Inferior parietal cortex (tissue), 1 donor: ENCODE measurements around the gene KRTAP9-8.
"Not testable (repeated sequence)": the region's sequence is repeated elsewhere in the genome, so short reads cannot be mapped to it uniquely, and the experiment has no call there.

Source experiments
- DNase-seq: peaks from one replicate; pipeline ENCODE4 v3.0.0-alpha.2; 2016; ENCODE audit errors: extremely low spot score

Gene KRTAP9-8

DNA sequence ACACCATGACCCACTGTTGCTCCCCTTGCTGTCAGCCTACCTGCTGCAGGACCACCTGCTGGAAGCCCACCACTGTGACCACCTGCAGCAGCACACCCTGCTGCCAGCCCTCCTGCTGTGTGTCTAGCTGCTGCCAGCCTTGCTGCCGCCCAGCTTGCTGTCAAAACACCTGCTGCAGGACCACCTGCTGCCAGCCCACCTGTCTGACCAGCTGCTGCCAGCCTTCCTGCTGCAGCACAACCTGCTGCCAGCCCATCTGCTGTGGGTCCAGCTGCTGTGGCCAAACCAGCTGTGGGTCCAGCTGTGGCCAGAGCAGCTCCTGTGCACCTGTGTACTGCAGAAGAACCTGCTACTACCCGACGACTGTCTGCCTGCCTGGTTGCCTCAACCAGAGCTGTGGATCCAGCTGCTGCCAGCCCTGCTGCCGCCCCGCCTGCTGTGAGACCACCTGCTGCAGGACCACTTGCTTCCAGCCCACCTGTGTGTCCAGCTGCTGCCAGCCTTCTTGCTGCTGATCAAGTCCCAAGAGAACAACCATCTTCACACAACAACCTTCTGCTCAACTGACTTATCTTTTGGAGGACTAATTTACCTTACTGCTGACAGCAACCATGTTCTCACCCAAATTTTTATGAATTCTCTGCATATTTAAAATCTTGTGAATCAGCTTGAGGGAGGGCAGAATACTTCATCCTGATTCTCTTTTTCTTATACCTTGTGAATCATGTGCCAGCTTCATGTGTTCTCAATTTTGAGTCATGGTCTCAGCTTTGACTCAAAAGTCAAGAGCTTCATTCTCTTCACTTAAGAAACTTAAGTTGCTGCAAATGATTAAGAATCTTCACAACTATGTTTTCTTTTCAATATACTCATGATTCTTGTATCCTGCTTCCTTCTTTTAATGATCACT lies 17.8 kb downstream of the KRTAP9-8 start, which contains the start of gene KRTAP9-9:
Gene KRTAP9-9 (plus strand): TSS at position 4 of the 910 bp plus-strand sequence.
- not testable (repeated sequence) for DNase-seq

DNA sequence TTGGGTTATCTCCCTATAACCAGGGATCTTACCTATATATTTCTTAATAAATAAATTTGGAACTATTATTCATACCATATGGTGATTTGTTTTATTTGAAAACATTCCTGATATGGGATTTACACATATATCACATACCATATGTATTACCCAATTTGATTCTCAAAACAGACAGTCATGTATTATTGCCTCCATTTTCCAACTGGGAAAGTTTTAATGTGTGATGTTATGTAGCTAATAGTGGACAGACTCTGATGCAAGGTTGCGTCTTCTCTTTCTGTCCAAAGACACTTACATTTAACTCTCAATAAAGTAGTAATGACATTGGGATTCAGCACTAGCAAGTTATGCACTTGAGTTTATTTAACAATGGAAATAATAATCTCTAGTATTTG lies 18.5 kb downstream of the KRTAP9-8 start:
- no peak for DNase-seq

DNA sequence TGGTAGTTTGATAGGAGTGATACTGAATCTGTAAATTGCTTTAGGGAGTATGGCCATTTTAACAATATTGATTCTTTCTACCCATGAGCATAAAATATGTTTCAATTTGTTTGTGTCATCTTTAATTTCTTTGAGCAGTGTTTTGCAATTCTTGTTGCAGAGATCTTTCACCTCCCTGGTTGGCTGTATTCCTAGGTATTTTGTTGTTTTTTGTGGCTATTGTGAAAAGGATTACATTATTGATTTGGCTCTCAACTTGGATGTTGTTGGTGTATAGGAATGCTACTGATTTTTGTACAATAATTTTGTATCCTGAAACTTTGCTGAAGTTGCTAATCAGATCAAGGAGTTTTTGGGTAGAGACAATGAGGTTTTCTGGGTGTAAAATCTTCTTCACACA lies 20.6 kb downstream of the KRTAP9-8 start:
- no peak for DNase-seq

DNA sequence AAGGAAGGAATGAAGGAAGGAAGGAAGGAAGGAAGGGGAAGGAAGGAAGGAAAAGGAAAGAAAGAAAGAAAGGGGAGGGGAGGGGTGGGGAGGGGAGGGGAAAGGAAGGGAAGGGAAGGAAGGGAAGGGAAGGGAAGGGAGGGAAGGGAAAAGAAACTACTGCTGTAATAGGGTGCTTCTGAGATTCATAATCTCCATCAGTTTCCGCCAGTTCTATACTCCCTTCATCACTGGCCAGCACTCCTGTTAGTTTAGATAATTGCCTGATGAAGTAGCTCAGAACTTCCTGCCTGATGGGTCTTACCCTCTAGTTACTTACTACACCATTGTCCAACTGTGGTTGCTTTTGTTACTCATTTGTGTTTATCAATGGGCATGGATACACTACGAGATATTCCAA lies 25.4 kb downstream of the KRTAP9-8 start:
- DNase-seq: no peak

DNA sequence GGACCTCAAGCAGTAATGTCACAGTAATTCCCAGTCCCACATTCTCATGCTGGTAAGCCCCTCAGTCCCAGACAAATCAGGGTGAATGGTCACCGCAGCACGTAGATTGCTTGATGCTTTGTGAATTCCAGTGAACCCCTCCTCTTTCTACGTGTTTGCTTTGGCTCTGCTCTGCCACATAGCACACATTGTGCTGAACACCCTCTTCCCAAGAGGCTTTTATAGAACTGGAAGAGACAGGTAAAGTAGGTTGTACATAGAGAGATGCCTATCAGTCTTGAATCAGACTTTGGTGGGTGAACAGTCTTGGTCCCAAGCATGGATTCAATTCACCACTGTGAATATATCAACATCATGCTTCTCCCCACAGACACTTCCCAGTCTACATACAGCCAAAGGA lies 26.8 kb downstream of the KRTAP9-8 start:
- no peak for DNase-seq

DNA sequence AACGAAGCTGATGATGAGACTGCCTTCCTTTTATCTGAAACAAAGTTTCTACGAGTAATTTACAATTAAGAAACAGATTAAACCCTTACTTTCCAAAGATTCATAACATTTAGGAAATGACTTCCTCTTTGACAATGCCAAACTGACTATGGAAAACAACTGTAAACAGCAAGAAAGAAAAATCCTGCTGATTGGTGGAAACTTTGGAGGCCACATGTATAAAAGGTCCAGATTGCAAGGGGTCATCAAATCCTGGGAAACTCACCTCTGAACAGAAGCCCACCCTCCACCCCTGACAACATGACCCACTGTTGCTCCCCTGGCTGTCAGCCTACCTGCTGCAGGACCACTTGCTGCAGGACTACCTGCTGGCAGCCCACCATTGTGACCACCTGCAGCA lies 27.3 kb downstream of the KRTAP9-8 start, which contains the start of gene KRTAP9-6:
Gene KRTAP9-6 (plus strand): TSS at position 301 of the 400 bp plus-strand sequence. CDS start 0 bp downstream, at position 301.
- DNase-seq: no peak

DNA sequence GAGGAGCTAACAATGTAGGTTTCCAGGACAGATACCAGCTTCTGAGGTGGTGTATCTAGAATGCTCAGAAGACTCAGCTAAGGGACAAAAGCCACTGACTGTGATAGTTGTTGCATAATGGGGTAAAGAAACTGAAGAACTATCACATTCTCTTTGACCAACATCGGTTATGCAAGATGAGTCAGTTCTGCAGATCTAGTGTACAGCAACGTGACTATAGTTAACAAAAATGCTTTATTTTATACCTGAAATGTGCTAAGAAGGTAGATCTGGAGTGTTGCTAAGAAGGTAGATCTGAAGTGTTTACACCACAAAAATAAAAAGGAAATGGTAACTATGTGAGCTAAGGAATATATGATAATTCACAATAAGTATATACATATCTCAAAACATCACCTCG lies 29.9 kb downstream of the KRTAP9-8 start:
- DNase-seq: no peak

DNA sequence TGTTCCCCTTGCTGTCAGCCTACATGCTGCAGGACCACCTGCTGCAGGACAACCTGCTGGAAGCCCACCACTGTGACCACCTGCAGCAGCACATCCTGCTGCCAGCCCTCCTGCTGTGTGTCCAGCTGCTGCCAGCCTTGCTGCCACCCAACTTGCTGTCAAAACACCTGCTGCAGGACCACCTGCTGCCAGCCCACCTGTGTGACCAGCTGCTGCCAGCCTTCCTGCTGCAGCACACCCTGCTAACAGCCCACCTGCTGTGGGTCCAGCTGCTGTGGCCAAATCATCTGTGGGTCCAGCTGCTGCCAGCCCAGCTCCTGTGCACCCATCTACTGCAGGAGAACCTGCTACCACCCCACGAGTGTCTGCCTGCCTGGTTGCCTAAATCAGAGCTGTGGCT lies 33.5 kb downstream of the KRTAP9-8 start:
- DNase-seq: not testable (repeated sequence)

DNA sequence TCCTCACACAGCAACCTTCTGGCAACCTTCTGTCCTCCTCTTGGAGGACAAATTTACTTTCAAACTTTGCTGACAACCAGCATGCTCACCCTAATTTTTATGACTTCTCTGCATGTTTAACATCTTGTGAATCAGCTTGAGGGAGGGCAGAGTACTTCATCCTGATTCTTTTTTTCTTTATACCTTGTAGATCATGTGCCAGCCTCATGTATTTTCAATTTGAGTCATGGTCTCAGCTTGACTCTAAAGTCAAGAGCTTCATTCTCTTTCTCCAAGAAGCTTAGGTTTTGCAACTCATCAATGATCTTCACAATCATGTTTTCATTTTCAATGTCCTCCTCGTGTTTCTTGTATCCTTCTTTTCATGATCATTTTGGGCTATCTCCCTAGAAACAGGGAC lies 34.1 kb downstream of the KRTAP9-8 start:
- no peak for DNase-seq

DNA sequence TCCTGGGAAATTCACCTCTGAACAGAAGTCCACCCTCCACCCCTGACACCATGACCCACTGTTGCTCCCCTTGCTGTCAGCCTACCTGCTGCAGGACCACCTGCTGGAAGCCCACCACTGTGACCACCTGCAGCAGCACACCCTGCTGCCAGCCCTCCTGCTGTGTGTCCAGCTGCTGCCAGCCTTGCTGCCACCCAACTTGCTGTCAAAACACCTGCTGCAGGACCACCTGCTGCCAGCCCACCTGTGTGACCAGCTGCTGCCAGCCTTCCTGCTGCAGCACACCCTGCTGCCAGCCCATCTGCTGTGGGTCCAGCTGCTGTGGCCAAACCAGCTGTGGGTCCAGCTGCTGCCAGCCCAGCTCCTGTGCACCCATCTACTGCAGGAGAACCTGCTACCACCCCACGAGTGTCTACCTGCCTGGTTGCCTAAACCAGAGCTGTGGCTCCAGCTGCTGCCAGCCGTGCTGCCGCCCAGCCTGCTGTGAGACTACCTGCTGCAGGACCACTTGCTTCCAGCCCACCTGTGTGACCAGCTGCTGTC lies 37.9 kb downstream of the KRTAP9-8 start, which contains the start of gene KRTAP9-7:
Gene KRTAP9-7 (plus strand): TSS at position 51 of the 543 bp plus-strand sequence. CDS start 0 bp downstream, at position 51.
- not testable (repeated sequence) for DNase-seq

DNA sequence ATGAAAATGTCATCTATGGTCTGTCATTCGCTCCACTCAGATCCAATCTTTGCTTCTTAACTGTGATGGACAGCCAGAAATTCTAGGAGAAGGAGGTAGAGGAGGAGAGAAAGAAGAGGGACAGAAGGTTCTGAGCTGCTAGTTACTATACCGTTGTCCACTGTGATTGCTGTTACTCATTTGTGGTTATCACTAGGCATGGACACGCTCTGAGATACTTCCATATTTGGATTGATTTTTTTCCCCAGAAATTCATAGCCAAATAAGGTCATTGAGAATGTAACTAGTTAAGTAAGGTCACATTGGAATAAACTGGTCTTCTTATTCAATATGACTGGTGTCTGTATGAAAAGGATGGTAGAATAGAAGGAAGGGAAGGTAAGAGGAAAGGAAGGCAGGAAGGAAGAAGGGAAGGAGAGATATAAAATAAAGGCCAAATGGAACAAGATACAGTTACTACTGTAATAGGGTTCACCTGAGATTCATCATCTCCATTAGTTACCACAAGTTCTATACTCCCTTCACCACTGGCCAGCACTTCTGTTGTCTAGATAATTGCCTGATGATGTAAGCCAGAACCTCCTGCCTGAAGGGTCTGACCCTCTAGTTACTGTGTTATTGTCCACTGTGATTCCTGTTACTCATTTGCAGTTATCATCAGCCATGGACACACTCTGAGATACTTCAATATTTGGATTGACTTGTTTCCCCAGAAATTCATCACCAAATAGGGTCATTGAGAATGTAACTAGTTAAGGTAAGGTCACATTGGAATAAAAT lies 40.6 kb downstream of the KRTAP9-8 start:
- DNase-seq: no peak

DNA sequence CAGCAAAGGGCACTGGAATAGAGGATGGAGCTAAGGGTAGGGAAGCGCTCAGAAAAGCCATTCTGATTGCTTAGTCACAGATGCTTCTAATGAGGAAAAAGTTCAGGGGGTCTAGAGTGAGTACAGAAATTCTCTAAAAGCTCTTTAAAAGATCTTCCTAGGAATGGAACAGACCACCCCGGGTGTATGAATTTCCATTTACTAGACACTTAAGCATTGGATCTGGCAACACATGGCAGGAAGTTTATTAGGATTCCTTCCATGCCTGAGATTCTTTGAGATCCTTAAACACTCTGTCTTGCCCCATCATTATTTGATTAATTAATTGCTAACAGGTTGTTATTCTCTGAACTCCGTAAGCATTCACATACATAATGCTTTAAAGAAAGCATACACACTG lies 46.2 kb downstream of the KRTAP9-8 start:
- DNase-seq: no peak

DNA sequence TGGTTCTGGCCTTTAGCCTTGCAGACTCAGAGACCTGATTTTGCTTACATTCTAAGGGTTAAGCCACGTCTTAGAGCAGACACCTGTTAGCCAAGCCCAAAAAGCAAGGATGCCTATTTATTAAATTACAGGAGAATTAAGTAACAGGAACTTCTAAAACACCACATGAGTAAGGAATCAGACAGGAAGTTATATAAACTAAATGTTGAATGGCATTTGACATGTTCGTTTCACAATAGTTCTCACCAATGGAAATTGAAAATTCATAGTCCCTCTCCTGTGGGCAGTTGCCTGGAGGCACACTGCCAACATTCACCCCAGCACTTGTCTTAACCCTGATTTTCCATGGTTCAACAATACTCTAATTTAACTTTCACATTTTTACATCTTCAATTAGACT lies 46.7 kb downstream of the KRTAP9-8 start:
- no peak for DNase-seq

DNA sequence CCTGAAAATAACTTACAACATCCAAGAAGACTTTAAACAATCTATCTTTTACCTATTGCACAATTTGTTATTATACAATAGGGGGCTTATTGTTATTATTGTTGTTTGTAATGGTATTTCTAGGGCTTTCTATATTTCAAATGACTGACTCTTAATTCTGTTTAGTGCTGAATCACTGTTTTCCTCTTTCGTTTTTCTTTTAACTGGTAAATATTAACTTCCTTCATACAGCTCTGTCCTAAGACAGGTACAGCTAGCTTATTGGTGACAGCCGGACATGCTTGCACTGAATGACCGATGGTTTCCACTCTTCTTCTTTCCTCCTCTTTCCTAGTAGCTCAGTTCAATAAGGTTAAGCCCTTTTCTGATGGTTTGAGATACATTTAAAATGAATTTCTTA lies 49.3 kb downstream of the KRTAP9-8 start:
- DNase-seq: no peak
